Activated CD4-positive, alpha-beta T cell treated with anti-CD3 and anti-CD28 coated beads, Interleukin-10, Interleukin-2, amounts not matched to agents 100 ng/mL and 50 ng/mL, durations not matched to agents 16 hours and 8 hours (primary cell): ENCODE measurements around the gene QSOX2.
A peak's percentile ranks its signal among the peaks of the same experiment; 100 is the strongest.
"Not testable (repeated sequence)": the region's sequence is repeated elsewhere in the genome, so short reads cannot be mapped to it uniquely, and the experiment has no call there.

Experiments used
- DNase-seq: peaks from one replicate; pipeline ENCODE4 v3.0.0-alpha.2; 2020

Gene QSOX2

DNA sequence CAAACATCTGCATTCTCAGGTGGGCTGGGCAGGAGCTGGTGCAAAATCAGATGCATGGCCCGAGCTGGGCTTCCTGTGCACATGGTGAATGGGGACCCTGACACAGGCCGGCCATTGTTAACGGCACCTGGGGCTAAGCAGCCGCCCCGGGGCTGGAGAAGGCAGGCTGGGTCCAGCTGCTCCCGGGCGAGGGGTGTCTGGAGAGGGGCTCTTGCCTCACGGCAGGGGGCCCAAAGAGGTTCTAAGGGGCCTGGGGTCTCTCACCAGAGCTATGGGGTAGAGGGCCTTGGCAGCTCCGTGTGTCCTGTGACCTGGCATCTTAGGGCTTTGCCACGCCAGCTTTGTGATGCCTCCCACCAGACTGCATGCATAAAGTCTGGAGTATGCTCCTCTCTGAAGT lies 5.1 kb upstream of the QSOX2 start:
- DNase-seq: no peak

DNA sequence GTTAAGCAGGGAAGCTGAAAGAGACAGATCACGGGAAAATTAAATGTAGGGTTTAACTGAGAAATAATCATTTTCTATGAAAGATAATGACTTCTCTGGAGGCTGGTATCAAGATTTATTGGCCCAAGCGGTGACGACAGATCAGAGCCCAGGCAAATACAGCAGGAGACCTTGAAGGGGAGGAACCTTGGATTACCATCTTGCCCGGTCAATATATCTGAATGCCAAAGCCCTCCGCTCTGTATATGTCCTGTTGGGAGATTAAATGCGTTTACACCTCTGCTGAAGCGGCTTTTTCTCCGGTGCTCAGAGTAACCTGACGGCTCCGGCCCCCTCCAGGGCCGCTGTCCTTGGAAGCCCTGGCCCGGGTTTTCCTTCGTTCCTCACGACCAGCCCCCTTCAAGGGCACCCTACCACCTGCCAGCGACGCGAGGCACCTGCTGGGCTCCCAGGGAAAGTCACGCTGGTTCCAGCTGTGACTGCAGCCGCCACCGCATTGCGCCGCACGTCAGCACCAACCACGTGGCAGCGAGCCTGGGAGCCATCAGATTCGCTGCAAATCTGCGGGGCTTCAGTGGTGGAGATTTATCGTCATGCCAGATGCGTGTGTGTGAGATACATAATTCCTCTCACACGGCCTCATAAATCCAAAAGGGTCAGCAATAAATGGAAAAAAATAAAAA lies 4.4 kb upstream of the QSOX2 start:
- no peak for DNase-seq

- DNase-seq: no peak
These were observed 3.6 kb upstream of the QSOX2 start for GRCh38 chr9:136248951-136249876.

DNA sequence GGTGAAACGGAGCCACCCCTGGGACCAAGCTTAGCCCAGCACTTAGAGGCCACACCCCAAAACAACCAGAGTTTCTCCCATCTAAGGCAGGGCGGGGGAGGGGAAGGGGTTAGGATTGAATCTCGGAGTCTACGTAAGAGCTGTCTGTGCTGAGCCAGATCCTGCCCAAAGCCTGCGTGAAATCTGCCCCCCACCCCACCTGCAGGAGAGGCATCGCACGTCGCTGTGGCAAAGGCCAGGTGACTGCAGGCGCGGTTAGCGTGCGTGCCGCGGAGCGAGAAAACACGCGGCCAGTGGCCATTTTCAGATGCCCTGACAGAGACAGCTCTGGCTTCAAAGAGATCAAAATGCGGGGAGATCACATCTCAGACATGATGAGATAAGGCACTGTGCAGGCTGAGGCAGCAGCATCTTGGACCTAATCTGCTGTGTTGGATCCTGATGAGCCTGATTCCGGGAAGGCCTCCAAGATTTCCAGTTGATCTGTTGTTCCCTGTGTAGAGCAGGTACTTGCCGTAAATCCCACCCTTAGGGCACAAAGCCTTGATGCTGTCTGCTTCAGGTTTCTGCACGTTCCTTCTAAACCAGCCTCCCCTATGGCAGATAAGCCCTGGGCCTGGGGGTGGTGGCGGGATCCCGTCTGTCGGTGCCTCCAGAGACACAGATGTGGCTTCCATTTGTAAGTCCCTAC lies 2.5 kb upstream of the QSOX2 start:
- DNase-seq: no peak

- no peak for DNase-seq
These were observed 1.9 kb upstream of the QSOX2 start for GRCh38 chr9:136247551-136247916.

GRCh38 chr9:136246849-136247550 lies 1.4 kb upstream of the QSOX2 start:
- DNase-seq: no peak

DNA sequence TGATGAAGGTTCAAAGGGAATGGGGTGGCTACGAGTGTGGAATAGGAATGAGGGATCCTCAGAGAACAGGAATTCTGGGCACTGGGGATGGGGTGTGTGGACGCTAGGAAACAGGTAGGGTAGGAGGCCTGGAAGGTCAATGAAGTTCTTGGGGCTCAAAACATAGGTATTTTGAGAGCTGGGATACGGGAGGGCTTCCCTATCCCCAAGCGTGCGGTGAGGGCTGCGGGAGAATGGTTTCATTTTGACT lies 718 bp downstream of the QSOX2 start:
- no peak for DNase-seq

DNA sequence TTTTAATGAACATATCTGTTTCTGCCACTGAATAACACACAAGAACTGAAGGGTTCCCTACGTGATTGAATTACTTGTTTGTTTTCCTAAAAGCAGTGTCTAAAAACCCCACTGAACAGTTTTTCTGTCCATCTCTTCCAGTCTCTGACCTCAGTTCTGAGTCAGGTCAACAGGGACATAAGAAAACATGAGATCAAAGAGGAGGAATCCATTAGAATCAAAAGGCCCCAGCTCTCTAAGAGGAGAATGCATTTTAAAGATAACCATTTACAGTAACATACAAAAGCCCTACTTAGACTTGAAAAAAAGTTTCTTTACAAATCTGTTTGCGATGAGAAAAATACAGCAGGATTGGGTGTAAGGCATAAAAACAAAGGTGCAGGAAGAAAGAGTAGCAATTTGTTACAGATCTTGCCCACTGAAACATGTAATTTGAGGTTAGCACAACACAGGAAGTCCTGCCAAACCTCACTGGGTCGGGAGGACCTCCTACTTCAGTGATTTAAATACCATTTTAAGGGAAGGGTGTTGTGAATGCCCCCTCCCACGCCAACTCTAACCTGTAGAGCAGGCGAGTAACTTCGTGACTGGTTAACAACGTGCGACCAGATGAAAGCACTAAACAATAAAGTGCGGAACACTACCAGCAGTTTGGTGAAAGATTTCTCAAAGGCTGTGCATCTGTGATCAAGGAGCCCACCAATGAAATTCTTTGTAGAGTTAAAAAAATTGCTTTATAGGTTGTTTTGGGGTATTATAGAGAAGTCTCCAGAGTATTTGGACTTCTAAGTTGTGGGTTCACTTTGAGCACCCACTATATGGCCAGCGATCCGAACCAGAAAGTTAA lies 1.3 kb downstream of the QSOX2 start:
- DNase-seq: peak; percentile 81

GRCh38 chr9:136243631-136244030 lies 2.0 kb downstream of the QSOX2 start:
- peak; percentile 57 for DNase-seq

DNA sequence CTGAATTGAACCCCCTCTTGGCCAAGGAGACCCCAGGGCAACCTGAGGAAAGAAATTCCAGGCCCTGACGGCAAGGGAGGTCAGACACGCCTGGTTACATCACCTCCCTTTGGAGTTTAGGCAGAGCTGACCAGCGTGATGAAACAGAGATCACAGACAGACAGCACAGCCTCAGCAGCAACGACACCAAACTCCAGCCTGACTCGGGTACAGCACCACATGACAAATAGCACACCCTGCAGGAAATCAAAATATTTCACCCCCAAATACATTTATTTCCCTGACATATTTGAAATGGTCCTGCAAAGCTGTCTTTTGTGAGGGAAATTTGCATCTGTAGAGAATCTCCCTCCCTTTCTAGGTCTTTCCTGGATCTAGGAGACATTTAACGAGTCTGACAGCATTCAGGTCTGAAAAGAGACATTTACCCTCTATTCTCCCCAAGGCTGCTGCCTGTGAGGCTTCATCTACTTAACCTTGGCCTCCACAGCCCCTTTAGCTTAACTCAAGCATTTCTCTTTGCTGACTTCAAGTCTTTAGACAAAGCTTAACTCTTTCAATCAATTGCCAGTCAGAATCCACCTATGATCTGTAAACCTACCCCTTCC lies 2.6 kb downstream of the QSOX2 start:
- no peak for DNase-seq

DNA sequence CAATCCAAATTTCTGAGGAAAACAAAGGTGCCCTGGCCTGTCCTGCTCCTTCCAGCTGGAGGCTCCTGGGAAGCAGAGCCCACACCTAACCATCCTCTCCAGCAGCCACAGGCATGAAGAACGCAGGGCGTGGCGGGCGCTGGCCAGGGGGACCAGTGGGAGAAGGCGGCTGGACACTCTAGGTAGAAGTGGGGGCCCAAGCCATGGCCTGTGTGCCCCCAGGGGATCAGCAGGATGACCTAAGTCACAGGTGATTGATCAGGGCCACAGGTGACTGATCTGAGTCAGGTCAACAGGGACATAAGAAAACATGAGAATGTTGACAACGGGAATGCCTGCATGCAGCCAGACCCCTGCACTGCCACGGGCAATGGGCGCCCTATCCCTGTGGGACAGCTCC lies 3.4 kb downstream of the QSOX2 start:
- DNase-seq: no peak

GRCh38 chr9:136241542-136241941 lies 4.1 kb downstream of the QSOX2 start:
- DNase-seq: no peak

- no peak for DNase-seq
These were observed 4.7 kb downstream of the QSOX2 start for GRCh38 chr9:136240941-136241340.

- DNase-seq: no peak
These were observed 5.7 kb downstream of the QSOX2 start for GRCh38 chr9:136239983-136240330.

- DNase-seq: no peak
These were observed 6.3 kb downstream of the QSOX2 start for GRCh38 chr9:136239135-136239982.

GRCh38 chr9:136238342-136238732 lies 7.3 kb downstream of the QSOX2 start:
- no peak for DNase-seq

GRCh38 chr9:136237486-136238341 lies 7.9 kb downstream of the QSOX2 start:
- no peak for DNase-seq

DNA sequence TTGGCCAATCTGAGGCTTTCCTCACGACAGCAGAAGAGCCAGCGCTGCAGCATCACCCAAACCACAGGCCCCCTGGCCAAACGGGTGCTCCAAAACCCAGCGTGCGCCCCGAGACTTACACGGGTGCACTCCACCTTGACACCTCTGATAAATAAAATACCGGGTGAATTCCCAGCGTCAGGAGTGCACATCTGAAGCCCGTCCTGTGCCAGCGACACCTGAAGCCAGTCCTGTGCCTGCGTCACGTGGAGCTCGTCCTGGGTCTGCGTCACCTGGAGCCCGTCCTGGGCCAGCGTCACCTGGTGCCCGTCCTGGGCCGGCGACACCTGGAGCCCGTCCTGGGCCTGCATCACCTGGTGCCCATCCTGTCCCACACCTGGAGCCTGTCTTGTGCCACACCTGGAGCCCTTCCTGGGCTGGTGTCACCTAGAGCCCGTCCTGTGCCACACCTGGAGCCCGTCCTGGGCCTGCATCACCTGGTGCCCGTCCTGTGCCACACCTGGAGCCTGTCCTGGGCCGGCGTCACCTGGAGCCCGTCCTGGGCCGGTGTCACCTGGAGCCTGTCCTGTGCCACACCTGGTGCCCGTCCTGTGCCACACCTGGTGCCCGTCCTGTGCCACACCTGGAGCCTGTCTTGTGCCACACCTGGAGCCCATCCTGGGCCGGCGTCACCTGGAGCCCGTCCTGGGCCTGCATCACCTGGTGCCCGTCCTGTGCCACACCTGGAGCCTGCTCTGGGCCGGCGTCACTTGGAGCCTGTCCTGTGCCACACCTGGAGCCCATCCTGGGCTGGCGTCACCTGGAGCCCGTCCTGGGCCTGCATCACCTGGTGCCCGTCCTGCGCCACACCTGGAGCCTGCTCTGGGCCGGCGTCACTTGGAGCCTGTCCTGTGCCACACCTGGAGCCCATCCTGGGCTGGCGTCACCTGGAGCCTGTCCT lies 8.9 kb downstream of the QSOX2 start:
- DNase-seq: not testable (repeated sequence)
